IMR-90 (cell line): ENCODE results near the gene INPP5A. TPM values are rescaled to one million over a fixed set of nuclear protein-coding genes. Genes with fewer than 3 reads are reported as not detected.

Source experiments
- ATAC-seq: fragments of 200-7000 bp; cut with Tn5 transposase; 2 replicates; pipeline ENCODE4 v1.9.1; 2020; ENCODE audit warnings: low read depth, mild to moderate bottlenecking, moderate library complexity
- BruUV-seq: library from RNA; stranded (reverse); fragments of 400-500 nt; replicated peaks from 2 replicates; lab custom pipeline; 2021; lab: Mats Ljungman, UMichigan
- CTCF ChIA-PET: fragments of 300-600 bp; formaldehyde crosslinking; extraction: SDS; loops from one replicate; lab custom pipeline; 2021; ENCODE audit warnings: antibody characterized with exemption; lab: Yijun Ruan, JAX
- POLR2A ChIA-PET: fragments of 300-600 bp; sonication (Branson Sonifier 250); formaldehyde crosslinking; loops from one replicate; lab custom pipeline; 2022; ENCODE audit warnings: antibody characterized with exemption; ENCODE audit not compliant: unreplicated experiment; lab: Charles Lee
- DNase-seq: peaks from one replicate; pipeline ENCODE4 v3.0.0; 2013
- H2AFZ ChIP-seq: replicated peaks from 2 replicates; pipeline ENCODE3; 2013; ENCODE audit warnings: low read length, mild to moderate bottlenecking; ENCODE audit not compliant: poor library complexity
- H2AK5ac ChIP-seq: 2 replicates; pipeline ENCODE4 v1.6.1; 2013; ENCODE audit warnings: low read depth, low read length, inconsistent platforms
- H2AK9ac ChIP-seq: replicated peaks from 2 replicates; pipeline ENCODE3; 2013; ENCODE audit warnings: mild to moderate bottlenecking, low read depth, low read length, moderate library complexity; ENCODE audit not compliant: poor library complexity
- H2BK120ac ChIP-seq: 2 replicates; pipeline ENCODE4 v1.6.1; 2013; ENCODE audit warnings: low read depth, low read length, inconsistent platforms
- H2BK15ac ChIP-seq: 3 replicates; pipeline ENCODE4 v1.6.1; 2013; ENCODE audit warnings: low read depth, low read length, inconsistent platforms
- H2BK20ac ChIP-seq: 2 replicates; pipeline ENCODE4 v1.6.1; 2013; ENCODE audit warnings: low read depth, mild to moderate bottlenecking, inconsistent platforms, low read length, moderate library complexity
- H2BK5ac ChIP-seq: 2 replicates; pipeline ENCODE4 v1.6.1; 2013; ENCODE audit warnings: mild to moderate bottlenecking, low read depth, low read length, inconsistent platforms; ENCODE audit not compliant: poor library complexity, severe bottlenecking
- H3K14ac ChIP-seq: replicated peaks from 2 replicates; pipeline ENCODE4 v1.6.1; 2013; ENCODE audit warnings: low read depth, low read length, inconsistent platforms
- H3K18ac ChIP-seq: 2 replicates; pipeline ENCODE4 v1.6.1; 2013; ENCODE audit warnings: low read depth, low read length, control low read depth
- H3K23ac ChIP-seq: 2 replicates; pipeline ENCODE4 v1.6.1; 2013; ENCODE audit warnings: low read depth, low read length, inconsistent platforms
- H3K27ac ChIP-seq: 2 replicates; pipeline ENCODE4 v1.5.1; 2013; ENCODE audit warnings: mild to moderate bottlenecking, control low read depth, low read length; ENCODE audit not compliant: insufficient read depth
- H3K27me3 ChIP-seq: 2 replicates; pipeline ENCODE4 v1.6.1; 2013; ENCODE audit warnings: low read length; ENCODE audit not compliant: control insufficient read depth, insufficient read depth
- H3K36me3 ChIP-seq: 2 replicates; pipeline ENCODE4 v1.6.1; 2013; ENCODE audit warnings: low read length, mixed read lengths; ENCODE audit not compliant: control insufficient read depth, insufficient read depth
- H3K4ac ChIP-seq: 2 replicates; pipeline ENCODE4 v1.6.1; 2013; ENCODE audit warnings: low read depth, low read length, inconsistent platforms
- H3K4me1 ChIP-seq: 2 replicates; pipeline ENCODE4 v1.6.1; 2013; ENCODE audit warnings: low read length, mixed read lengths; ENCODE audit not compliant: control insufficient read depth, insufficient read depth
- H3K4me2 ChIP-seq: 2 replicates; pipeline ENCODE4 v1.6.1; 2013; ENCODE audit warnings: low read depth, mild to moderate bottlenecking, control low read depth, low read length, moderate library complexity
- H3K4me3 ChIP-seq: 2 replicates; pipeline ENCODE4 v1.5.1; 2013; ENCODE audit warnings: low read depth, mild to moderate bottlenecking, control low read depth, low read length, moderate library complexity; ENCODE audit not compliant: insufficient read depth
- H3K56ac ChIP-seq: 2 replicates; pipeline ENCODE4 v1.6.1; 2013; ENCODE audit warnings: low read length, inconsistent platforms; ENCODE audit not compliant: insufficient read depth; ENCODE audit errors: extremely low read depth
- H3K79me1 ChIP-seq, 2 experiments: 2 replicates each; pipeline ENCODE4 v1.6.1; 2013; ENCODE audit warnings: low read length in 2 of 2, inconsistent platforms in 1 of 2, low read depth in 1 of 2
- H3K9ac ChIP-seq: 2 replicates; pipeline ENCODE4 v1.6.1; 2013; ENCODE audit warnings: low read depth, low read length, control low read depth
- H3K9me1 ChIP-seq: 2 replicates; pipeline ENCODE4 v1.6.1; 2013; ENCODE audit warnings: low read length, inconsistent platforms; ENCODE audit not compliant: insufficient read depth
- H3K9me3 ChIP-seq: 2 replicates; pipeline ENCODE4 v1.6.1; 2013; ENCODE audit warnings: low read length; ENCODE audit not compliant: control insufficient read depth, insufficient read depth
- H4K20me1 ChIP-seq: 2 replicates; pipeline ENCODE4 v1.6.1; 2013; ENCODE audit warnings: low read length, inconsistent platforms; ENCODE audit not compliant: insufficient read depth
- H4K5ac ChIP-seq: 2 replicates; pipeline ENCODE4 v1.6.1; 2013; ENCODE audit warnings: mild to moderate bottlenecking, low read depth, low read length, control low read depth
- H4K8ac ChIP-seq, 2 experiments: 2 replicates each; pipeline ENCODE4 v1.6.1; 2013; ENCODE audit warnings: low read depth in 2 of 2, low read length in 2 of 2, control low read depth in 1 of 2, inconsistent platforms in 1 of 2
- H4K91ac ChIP-seq: 2 replicates; pipeline ENCODE4 v1.6.1; 2013; ENCODE audit warnings: low read depth, low read length, inconsistent platforms; ENCODE audit not compliant: insufficient read depth
- BHLHE40 ChIP-seq: fragments of 150-350 bp; IDR thresholded peaks from 2 replicates; pipeline ENCODE4 v1.6.1; 2016; ENCODE audit warnings: mild to moderate bottlenecking, low read depth, low read length
- CEBPB ChIP-seq: IDR thresholded peaks from 2 replicates; pipeline ENCODE4 v1.6.1; 2012; ENCODE audit warnings: low read depth, low read length, improper control_type of control experiment
- CTCF ChIP-seq: conservative IDR thresholded peaks from 2 replicates; pipeline ENCODE4 v1.5.1; 2012; ENCODE audit warnings: mild to moderate bottlenecking, low read depth, low read length, improper control_type of control experiment
- ELK1 ChIP-seq: fragments of 150-350 bp; IDR thresholded peaks from 2 replicates; pipeline ENCODE4 v1.6.1; 2016; ENCODE audit warnings: low read depth, mild to moderate bottlenecking, low read length, moderate library complexity, borderline replicate concordance
- FOS ChIP-seq: fragments of 150-350 bp; IDR thresholded peaks from 2 replicates; pipeline ENCODE4 v1.6.1; 2016; ENCODE audit warnings: low read depth, low read length
- MAFK ChIP-seq: IDR thresholded peaks from 2 replicates; pipeline ENCODE4 v1.6.1; 2012; ENCODE audit warnings: low read depth, low read length, improper control_type of control experiment
- MAZ ChIP-seq: IDR thresholded peaks from 2 replicates; pipeline ENCODE4 v1.6.1; 2012; ENCODE audit warnings: low read depth, mild to moderate bottlenecking, low read length, improper control_type of control experiment, moderate library complexity, borderline replicate concordance
- MXI1 ChIP-seq: IDR thresholded peaks from 2 replicates; pipeline ENCODE4 v1.6.1; 2012; ENCODE audit warnings: low read depth, mild to moderate bottlenecking, low read length, moderate library complexity, borderline replicate concordance
- POLR2A ChIP-seq: IDR thresholded peaks from 2 replicates; pipeline ENCODE4 v1.6.1; 2012; ENCODE audit warnings: mild to moderate bottlenecking, low read depth, low read length
- RAD21 ChIP-seq: IDR thresholded peaks from 2 replicates; pipeline ENCODE4 v1.6.1; 2012; ENCODE audit warnings: low read length, improper control_type of control experiment
- RCOR1 ChIP-seq: IDR thresholded peaks from 2 replicates; pipeline ENCODE4 v1.6.1; 2012; ENCODE audit warnings: mild to moderate bottlenecking, low read length, improper control_type of control experiment; ENCODE audit not compliant: insufficient replicate concordance
- SMC3 ChIP-seq: fragments of 150-350 bp; IDR thresholded peaks from 2 replicates; pipeline ENCODE4 v1.6.1; 2016; ENCODE audit warnings: low read depth, mild to moderate bottlenecking, antibody characterized with exemption, low read length, moderate library complexity
- WGBS, 2 experiments: methylation state at CpG; one replicate each; pipeline versions ENCODE4 v1.1.5 to v1.1.7; 2013; ENCODE audit warnings: missing lambda C conversion rate in 2 of 2; ENCODE audit not compliant: insufficient read length in 1 of 2; ENCODE audit errors: extremely low coverage in 2 of 2; 5-methylcytosine and 5-hydroxymethylcytosine counted together
- dilution Hi-C: fragments of 300-500 bp; cut with HindIII; formaldehyde crosslinking; loops from one replicate; pipeline ENCODE4 v1.14.3; 2018; ENCODE audit warnings: low sequenced_read_pairs; ENCODE audit not compliant: unreplicated experiment
- in situ Hi-C: fragments of 300-500 bp; cut with MboI; formaldehyde crosslinking; loops from 3 replicates; pipeline ENCODE4 v1.14.3; 2019; ENCODE audit warnings: low sequenced_read_pairs, inconsistent platforms, mixed read lengths
- intact Hi-C: fragments of 100-400 bp; cut with micrococcal nuclease; formaldehyde crosslinking; loops from 2 replicates; pipeline ENCODE4 v1.10.0; 2022
- polyA plus RNA-seq, 3 experiments: library from polyadenylated mRNA; depleted of rRNA; stranded (reverse); fragments of >200 nt; gene quantifications; 2 replicates each; pipeline ENCODE4 v1.2.3, GENCODE V29; 2012; ENCODE audit warnings: low replicate concordance in 1 of 3
- total RNA-seq: library from RNA; depleted of rRNA; stranded (reverse); fragments of >200 nt; gene quantifications from 2 replicates; pipeline ENCODE4 v1.2.3, GENCODE V29; 2012

Gene INPP5A
- total and polyA plus RNA-seq, 2 of the 4 experiments (the other 2 are of a cell fraction), result 21.4 to 36.7 TPM

- no peaks in the 10 kb centered on the region for H3K9me3 ChIP-seq
- no peak overlapping the region for H4K5ac ChIP-seq
- H3K14ac ChIP-seq, result no peak overlapping the region
- H4K91ac ChIP-seq, result no peak overlapping the region
- H2BK20ac ChIP-seq, result no peak overlapping the region
- H4K20me1 ChIP-seq, result peaks cover 71% of the 10 kb centered on the region
- no peak overlapping the region for H3K56ac ChIP-seq
- peaks cover 8% of the 10 kb centered on the region; the same call in 1 of the 2 replicates for H3K4me1 ChIP-seq
- BruUV-seq, result no TSS peak
- H2AFZ ChIP-seq, result no peak overlapping the region
- ChIA-PET CTCF (no interaction called here), POLR2A (no interaction called here)
- no peak overlapping the region for H3K18ac ChIP-seq
- H3K23ac ChIP-seq, result no peak overlapping the region
- H3K4me3 ChIP-seq, result no peak overlapping the region
- in situ Hi-C loops (no loop called here), dilution Hi-C loops (no loop called here), intact Hi-C loops (no loop called here)
- ATAC-seq (no peak), DNase-seq (no peak)
- H3K27ac ChIP-seq, result no peak overlapping the region
- no peak overlapping the region for H2BK5ac ChIP-seq
- no peaks in the 10 kb centered on the region for H3K27me3 ChIP-seq
- H2BK120ac ChIP-seq, result no peak overlapping the region
- no peak overlapping the region for H2AK9ac ChIP-seq
- WGBS, 2 experiments, result 94% methylated on average over 16 of the region's 20 CpGs; no CpG with 5 or more reads in 1 of the 2 experiments
- H3K9me1 ChIP-seq, result peaks cover 3% of the 10 kb centered on the region; the same call in 1 of the 2 replicates
- no peak overlapping the region for H3K9ac ChIP-seq
- no peak overlapping the region for H3K4ac ChIP-seq
- H3K4me2 ChIP-seq, result no peak overlapping the region
- no peak overlapping the region for H4K8ac ChIP-seq
- TF ChIP-seq ELK1, result no peak
- no peak for TF ChIP-seq CEBPB
- no peak for TF ChIP-seq BHLHE40
- TF ChIP-seq RAD21, result no peak
- TF ChIP-seq FOS, result no peak
- no peak for TF ChIP-seq SMC3
- TF ChIP-seq RCOR1, result no peak
- TF ChIP-seq MXI1, result no peak
- no peak for TF ChIP-seq MAFK
- no peak for TF ChIP-seq POLR2A
- no peak for TF ChIP-seq CTCF
- TF ChIP-seq MAZ, result no peak
- no peak overlapping the region for H2AK5ac ChIP-seq
- H2BK15ac ChIP-seq, result no peak overlapping the region
- peaks cover 21 to 33% of the 10 kb centered on the region in 2 experiments; a peak in 3 of 4 replicates for H3K79me1 ChIP-seq
- no peaks in the 10 kb centered on the region for H3K36me3 ChIP-seq
These were observed 69.9 kb downstream of the INPP5A start for GRCh38 chr10:132607491-132607890.
